Vagina (tissue), 2 donors: Measurements from ENCODE around the gene KCNK18.

Experiments
- CTCF ChIP-seq, 3 experiments: fragments of 450-650 bp in 2 of 3; fragments of 200-600 bp in 1 of 3; sonication (generic) in 1 of 3; IDR thresholded peaks; one replicate each; pipeline ENCODE4 v1.5.1; 2017 to 2019; ENCODE audit warnings: antibody characterized with exemption in 3 of 3, mild to moderate bottlenecking in 2 of 3, moderate library complexity in 2 of 3
- POLR2A ChIP-seq, 2 donors: fragments of 450-650 bp; IDR thresholded peaks; one replicate each; pipeline ENCODE4 v1.6.1; 2017; ENCODE audit warnings: antibody characterized with exemption in 2 of 2, mild to moderate bottlenecking in 2 of 2, moderate library complexity in 2 of 2
- POLR2AphosphoS5 ChIP-seq, 2 donors: sonication (generic); formaldehyde crosslinking; IDR thresholded peaks; one replicate each; pipeline ENCODE4 v1.9.0; 2017; ENCODE audit warnings: antibody characterized with exemption in 2 of 2, mild to moderate bottlenecking in 2 of 2, low read depth in 1 of 2; ENCODE audit not compliant: insufficient read depth in 1 of 2

GRCh38 chr10:117167346-117167788, 29.9 kb upstream of the KCNK18 start:
- TF ChIP-seq CTCF (IDR thresholded peaks at IDR 0.05) (no peak), POLR2A (IDR thresholded peaks at IDR 0.05) (no peak), POLR2AphosphoS5 (IDR thresholded peaks at IDR 0.05; ENCODE audit: insufficient read depth in 1 of 2, low read depth in 1 of 2) (no peak)
